ENCODE data around the gene REXO1. TPM values are rescaled to one million over a fixed set of nuclear protein-coding genes. Genes with fewer than 3 reads are reported as not detected.
A peak's percentile ranks its signal among the peaks of the same experiment; 100 is the strongest.

REXO1 gene
- total and polyA plus RNA-seq, 2 of the 8 experiments (the other 6 are each of a cell fraction or from before 2014, with no cell fraction given): 42.4 to 44.3 TPM

DNA sequence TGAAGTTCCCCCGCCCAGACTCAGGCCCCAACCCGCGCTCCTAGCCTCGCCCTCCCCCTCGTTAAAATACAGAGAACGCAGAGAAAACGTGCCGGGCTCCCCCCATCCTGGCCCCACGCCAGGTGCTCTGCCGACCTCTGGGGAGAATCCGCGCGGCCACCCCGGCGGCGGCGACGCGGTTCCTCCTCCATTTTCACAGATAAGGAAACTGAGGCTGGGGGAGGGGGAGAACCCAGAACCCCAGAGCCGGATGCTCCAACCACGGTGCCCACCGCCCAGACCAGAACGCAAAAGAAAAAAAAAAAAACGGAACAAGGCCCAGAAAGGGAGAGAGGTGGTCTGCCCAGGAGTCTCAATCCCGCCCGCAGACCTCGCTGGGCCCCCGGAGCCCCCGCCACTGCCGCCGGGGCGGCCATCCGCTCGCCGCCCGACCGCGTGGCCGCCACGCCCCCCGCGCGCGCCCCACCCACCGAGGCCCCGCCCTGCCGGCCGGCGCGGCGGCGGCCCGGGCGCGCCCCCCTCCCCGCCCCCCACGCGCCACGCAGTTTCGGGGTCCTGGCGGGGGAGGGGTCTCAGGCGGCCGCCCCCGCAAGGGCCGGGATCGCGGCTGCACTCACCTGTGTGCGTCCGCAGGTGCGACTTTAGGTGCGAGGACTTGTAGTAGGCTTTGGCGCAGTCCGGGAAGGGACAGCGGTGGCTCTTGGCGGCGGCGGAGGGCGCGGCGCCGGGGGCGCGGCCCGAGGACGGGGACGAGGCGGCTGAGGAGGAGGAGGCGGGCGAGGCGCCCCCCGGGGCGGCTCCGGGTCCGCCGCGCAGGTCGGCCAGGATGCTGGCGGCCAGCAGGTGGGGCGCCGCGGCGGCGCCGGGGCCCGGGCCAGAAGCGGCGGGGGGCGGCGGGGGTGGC lies 14.4 kb upstream of the REXO1 start:
- H3K4me3 ChIP-seq (ENCODE audit: extremely low read depth in 1 of 4, insufficient read depth in 2 of 4, low read depth in 3 of 4, low read length in 4 of 4): peak overlapping the region; percentile 66 to 84 (median 78)
- ChIA-PET CTCF (ENCODE audit: partially characterized antibody) (no interaction called here), POLR2A (ENCODE audit: partially characterized antibody) (no interaction called here)
- no peak overlapping the region for H4K91ac ChIP-seq (replicated peaks; ENCODE audit: insufficient read length, low read length)
- peak overlapping the region; percentile 30 for H3K56ac ChIP-seq (replicated peaks; ENCODE audit: insufficient read length, low read depth, low read length)
- H3K9ac ChIP-seq (replicated peaks in 1 of 4; ENCODE audit: extremely low read depth in 1 of 4, low read depth in 3 of 4, low read length in 3 of 4): peak overlapping the region in 3 of 4 experiments; percentile 25 to 91 (median 53); a peak in 3 of 7 replicates
- H3K4ac ChIP-seq (replicated peaks; ENCODE audit: insufficient read length, low read depth, low read length): peak overlapping the region; percentile 53
- peak overlapping the region; percentile 89 to 90 for H3K4me2 ChIP-seq (ENCODE audit: insufficient read depth in 1 of 2, low read depth in 2 of 2, low read length in 2 of 2)
- no peaks in the 10 kb centered on the region for H3K9me3 ChIP-seq (ENCODE audit: insufficient read depth in 2 of 2, low read depth in 1 of 2, low read length in 1 of 2)
- H2AK5ac ChIP-seq (ENCODE audit: low read depth, low read length): no peak overlapping the region
- peak in 1 of 2 experiments; percentile 73 for DNase-seq (ENCODE audit: low read depth in 1 of 2, low spot score in 2 of 2)
- peaks cover 18 to 49% of the 10 kb centered on the region in 2 experiments; a peak in 3 of 4 replicates for H3K79me2 ChIP-seq (ENCODE audit: control insufficient read depth in 1 of 2, insufficient read depth in 2 of 2, low read length in 2 of 2)
- no peak overlapping the region; the same call in 1 of the 2 replicates for H2BK5ac ChIP-seq (ENCODE audit: low read depth, low read length)
- H3K79me1 ChIP-seq (ENCODE audit: low read depth, low read length): peaks cover 16% of the 10 kb centered on the region
- no peak overlapping the region for H3K23ac ChIP-seq (ENCODE audit: insufficient read length)
- H2BK15ac ChIP-seq (ENCODE audit: low read length): peak overlapping the region; percentile 88; the same call in 1 of the 2 replicates
- no peaks in the 10 kb centered on the region for H3K36me3 ChIP-seq (ENCODE audit: control insufficient read depth in 2 of 4, insufficient read depth in 4 of 4, low read length in 3 of 4)
- H2BK20ac ChIP-seq (ENCODE audit: low read length): no peak overlapping the region
- H4K20me1 ChIP-seq (replicated peaks in 1 of 2; ENCODE audit: control insufficient read depth in 1 of 2, insufficient read depth in 2 of 2, low read length in 2 of 2): peaks cover 31 to 46% of the 10 kb centered on the region in 2 experiments
- peak overlapping the region; percentile 44 for H4K5ac ChIP-seq (ENCODE audit: insufficient read length, low read depth, low read length)
- H3K18ac ChIP-seq (ENCODE audit: extremely low read depth, low read length): peak overlapping the region; percentile 68; the same call in 1 of the 2 replicates
- H2BK120ac ChIP-seq (replicated peaks; ENCODE audit: low read depth, low read length): no peak overlapping the region
- H2BK12ac ChIP-seq (ENCODE audit: low read depth, low read length): no peak overlapping the region
- no peak overlapping the region for H3K27ac ChIP-seq (ENCODE audit: low read depth, low read length)
- peak overlapping the region; percentile 89; the same call in 1 of the 2 replicates for H4K8ac ChIP-seq (ENCODE audit: extremely low read depth, insufficient read depth, low read length)
- no peak overlapping the region for H3K14ac ChIP-seq (ENCODE audit: insufficient read length)
- H2AFZ ChIP-seq (ENCODE audit: low read length): no peak overlapping the region
- H3K27me3 ChIP-seq (replicated peaks in 1 of 4; ENCODE audit: control insufficient read depth in 3 of 4, extremely low read depth in 1 of 4, insufficient read depth in 3 of 4, low read length in 3 of 4): peaks cover 0 to 15% (median 6%) of the 10 kb centered on the region in 4 experiments; a peak in 5 of 7 replicates
- peaks cover 0 to 47% (median 33%) of the 10 kb centered on the region in 4 experiments; a peak in 6 of 7 replicates for H3K4me1 ChIP-seq (replicated peaks in 1 of 4; ENCODE audit: control insufficient read depth in 3 of 4, insufficient read depth in 4 of 4, low read length in 3 of 4)
- 1% methylated on average over 47 of the region's 109 CpGs; no CpG with 5 or more reads in 1 of the 2 experiments for WGBS, 2 experiments (ENCODE audit: extremely low coverage in 1 of 2, insufficient coverage in 1 of 2, insufficient read length in 1 of 2, insufficient replicate concordance in 2 of 2, low coverage in 1 of 2, low lambda C conversion rate in 2 of 2, missing lambda C conversion rate in 1 of 2)
- FAIRE-seq: no peak
- H3K23me2 ChIP-seq (ENCODE audit: low read depth, low read length): peaks cover 6% of the 10 kb centered on the region; the same call in 1 of the 2 replicates
- TF ChIP-seq SIN3A (conservative IDR thresholded peaks at IDR 0.05 in 1 of 2, IDR thresholded peaks at IDR 0.05 in 1 of 2; ENCODE audit: low read depth in 1 of 2, low read length in 2 of 2): peak; percentile 40 to 68; a peak in 1 of 4 replicates
- TF ChIP-seq SP1 (IDR thresholded peaks at IDR 0.05; ENCODE audit: low read depth, low read length): no peak
- peak; percentile 71; the same call in 1 of the 2 replicates for TF ChIP-seq EGR1 (IDR thresholded peaks at IDR 0.05; ENCODE audit: borderline replicate concordance, low read depth, low read length)
- peak; percentile 47; the same call in 1 of the 2 replicates for TF ChIP-seq KDM1A (IDR thresholded peaks at IDR 0.05; ENCODE audit: borderline replicate concordance, low read length)
- TF ChIP-seq, protein P1, sequence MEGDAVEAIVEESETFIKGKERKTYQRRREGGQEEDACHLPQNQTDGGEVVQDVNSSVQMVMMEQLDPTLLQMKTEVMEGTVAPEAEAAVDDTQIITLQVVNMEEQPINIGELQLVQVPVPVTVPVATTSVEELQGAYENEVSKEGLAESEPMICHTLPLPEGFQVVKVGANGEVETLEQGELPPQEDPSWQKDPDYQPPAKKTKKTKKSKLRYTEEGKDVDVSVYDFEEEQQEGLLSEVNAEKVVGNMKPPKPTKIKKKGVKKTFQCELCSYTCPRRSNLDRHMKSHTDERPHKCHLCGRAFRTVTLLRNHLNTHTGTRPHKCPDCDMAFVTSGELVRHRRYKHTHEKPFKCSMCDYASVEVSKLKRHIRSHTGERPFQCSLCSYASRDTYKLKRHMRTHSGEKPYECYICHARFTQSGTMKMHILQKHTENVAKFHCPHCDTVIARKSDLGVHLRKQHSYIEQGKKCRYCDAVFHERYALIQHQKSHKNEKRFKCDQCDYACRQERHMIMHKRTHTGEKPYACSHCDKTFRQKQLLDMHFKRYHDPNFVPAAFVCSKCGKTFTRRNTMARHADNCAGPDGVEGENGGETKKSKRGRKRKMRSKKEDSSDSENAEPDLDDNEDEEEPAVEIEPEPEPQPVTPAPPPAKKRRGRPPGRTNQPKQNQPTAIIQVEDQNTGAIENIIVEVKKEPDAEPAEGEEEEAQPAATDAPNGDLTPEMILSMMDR (IDR thresholded peaks at IDR 0.05; ENCODE audit: control extremely low read depth in 1 of 3, insufficient read depth in 1 of 3, low read depth in 1 of 3, low read length in 3 of 3): no peak
- TF ChIP-seq KDM4A (IDR thresholded peaks at IDR 0.05; ENCODE audit: low read depth, low read length, severe bottlenecking): peak; percentile 56
- TF ChIP-seq, protein P2, sequence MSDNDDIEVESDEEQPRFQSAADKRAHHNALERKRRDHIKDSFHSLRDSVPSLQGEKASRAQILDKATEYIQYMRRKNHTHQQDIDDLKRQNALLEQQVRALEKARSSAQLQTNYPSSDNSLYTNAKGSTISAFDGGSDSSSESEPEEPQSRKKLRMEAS (IDR thresholded peaks at IDR 0.05): peak; percentile 60; the same call in 1 of the 2 replicates

All from H1 (cell line).